ENCODE results near the gene ZFPM1.

The ZFPM1 gene

GRCh38 chr16:88560714-88561484 lies 107.8 kb downstream of the ZFPM1 start:
- DNase-seq (ENCODE audit: low read depth in 2 of 2) = no peak

GRCh38 chr16:88561485-88562359 lies 108.6 kb downstream of the ZFPM1 start:
- DNase-seq (ENCODE audit: low read depth in 2 of 2) = peak; percentile 17 to 28

DNA sequence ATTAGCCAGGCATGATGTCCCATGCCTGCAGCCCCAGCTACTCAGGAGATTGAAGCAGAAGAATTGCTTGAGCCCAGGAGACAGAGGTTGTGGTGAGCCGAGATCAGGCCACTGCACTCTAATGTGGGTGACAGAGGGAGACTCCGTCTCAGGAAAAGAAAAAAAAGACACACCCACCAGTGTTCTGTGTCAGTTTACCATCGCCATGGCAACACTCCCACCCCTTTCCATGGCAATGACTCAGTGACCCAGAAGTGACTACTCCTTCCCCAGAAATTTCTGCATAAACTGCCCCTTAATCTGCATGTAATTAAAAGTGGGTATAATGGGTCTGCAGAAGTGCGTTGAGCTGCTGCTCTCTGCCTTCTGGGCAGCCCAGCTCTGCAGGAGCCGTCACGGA lies 113.1 kb downstream of the ZFPM1 start:
- DNase-seq (ENCODE audit: low read depth in 2 of 2) = peak; percentile 32 to 34

- no peak for DNase-seq (ENCODE audit: low read depth in 2 of 2)
These were observed 115.9 kb downstream of the ZFPM1 start for GRCh38 chr16:88568710-88569613.

DNA sequence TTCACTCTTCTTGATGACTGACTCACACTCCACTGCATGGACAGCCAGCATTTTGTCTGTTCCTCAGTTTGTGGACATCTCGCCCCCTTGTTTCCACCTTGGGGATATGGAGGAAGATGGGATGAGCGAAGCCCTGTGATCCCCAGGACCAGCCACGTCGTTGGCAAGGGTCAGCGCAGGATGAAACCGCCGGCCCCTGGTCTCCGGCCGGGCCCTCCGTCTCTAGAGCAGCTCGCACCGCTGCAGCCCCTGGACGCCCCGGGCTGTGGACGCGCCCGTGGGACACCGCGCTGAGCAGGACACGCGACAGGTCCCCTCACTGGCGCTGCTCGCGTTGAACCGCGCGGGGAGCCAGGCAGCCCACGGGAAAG lies 116.5 kb downstream of the ZFPM1 start:
- DNase-seq (ENCODE audit: low read depth in 2 of 2) = no peak

- DNase-seq (ENCODE audit: low read depth in 2 of 2) = peak; percentile 90 to 98
These were observed 117.1 kb downstream of the ZFPM1 start, which contains the start of gene ZC3H18 for GRCh38 chr16:88569985-88570690. ZC3H18 (plus strand) TSS chr16:88570403; CDS start chr16:88577124, 6,721 bp downstream.

DNA sequence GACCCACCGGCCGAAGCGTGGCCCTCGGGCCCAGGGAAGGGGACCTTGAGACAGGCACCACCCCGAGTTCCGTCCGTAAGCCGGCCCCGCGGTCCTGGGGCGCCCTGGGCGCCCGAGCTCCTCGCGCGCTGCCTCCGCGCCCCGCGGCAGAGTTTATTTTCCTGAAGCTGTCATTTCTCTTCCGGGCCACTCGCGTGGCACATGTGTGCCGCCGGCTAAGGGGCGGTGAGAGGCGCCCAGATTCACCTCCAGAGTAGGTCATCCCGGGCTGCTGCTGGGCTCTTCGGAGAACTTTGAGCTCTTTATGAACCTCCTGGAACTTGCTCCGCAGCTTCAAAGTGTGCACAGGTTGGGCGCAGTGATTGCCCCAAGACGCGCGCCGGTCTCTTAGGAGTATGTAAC lies 117.6 kb downstream of the ZFPM1 start:
- no peak for DNase-seq (ENCODE audit: low read depth in 2 of 2)

GRCh38 chr16:88575251-88575650 lies 122.2 kb downstream of the ZFPM1 start:
- no peak for DNase-seq (ENCODE audit: low read depth in 2 of 2)

DNA sequence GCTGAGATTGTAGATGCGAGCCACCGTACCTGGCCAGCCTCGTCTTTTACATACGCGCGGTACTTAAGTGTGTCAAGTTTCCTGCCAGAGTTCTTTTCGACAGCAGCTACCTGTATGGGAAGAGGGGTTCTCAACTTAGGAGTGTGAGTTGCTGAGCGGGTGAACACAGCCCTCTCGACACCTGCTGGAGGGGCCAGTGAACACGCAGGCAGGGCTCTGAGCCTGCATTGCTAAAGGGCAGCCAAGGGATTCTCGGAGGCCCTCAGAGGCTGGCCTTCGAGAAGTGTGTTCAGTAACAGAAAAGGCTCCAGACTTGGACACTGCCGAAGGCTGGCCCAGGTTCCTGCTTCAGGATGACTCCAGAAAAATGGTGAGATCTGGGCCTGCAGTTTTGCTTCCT lies 123.2 kb downstream of the ZFPM1 start:
- DNase-seq (ENCODE audit: low read depth in 2 of 2) = no peak

DNA sequence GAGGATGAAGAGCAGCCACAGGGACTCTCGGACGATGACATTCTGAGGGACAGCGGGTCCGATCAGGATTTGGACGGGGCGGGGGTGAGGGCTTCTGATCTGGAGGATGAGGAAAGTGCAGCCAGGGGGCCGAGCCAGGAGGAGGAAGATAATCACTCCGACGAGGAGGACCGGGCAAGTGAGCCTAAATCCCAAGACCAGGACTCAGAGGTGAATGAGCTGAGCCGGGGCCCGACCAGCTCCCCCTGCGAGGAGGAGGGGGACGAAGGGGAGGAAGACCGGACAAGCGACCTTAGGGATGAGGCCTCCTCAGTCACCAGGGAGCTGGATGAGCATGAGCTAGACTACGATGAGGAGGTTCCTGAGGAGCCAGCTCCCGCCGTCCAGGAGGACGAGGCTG lies 124.1 kb downstream of the ZFPM1 start:
- DNase-seq (ENCODE audit: low read depth in 2 of 2) = no peak

GRCh38 chr16:88578446-88579313 lies 125.6 kb downstream of the ZFPM1 start:
- DNase-seq (ENCODE audit: low read depth in 2 of 2) = no peak

DNA sequence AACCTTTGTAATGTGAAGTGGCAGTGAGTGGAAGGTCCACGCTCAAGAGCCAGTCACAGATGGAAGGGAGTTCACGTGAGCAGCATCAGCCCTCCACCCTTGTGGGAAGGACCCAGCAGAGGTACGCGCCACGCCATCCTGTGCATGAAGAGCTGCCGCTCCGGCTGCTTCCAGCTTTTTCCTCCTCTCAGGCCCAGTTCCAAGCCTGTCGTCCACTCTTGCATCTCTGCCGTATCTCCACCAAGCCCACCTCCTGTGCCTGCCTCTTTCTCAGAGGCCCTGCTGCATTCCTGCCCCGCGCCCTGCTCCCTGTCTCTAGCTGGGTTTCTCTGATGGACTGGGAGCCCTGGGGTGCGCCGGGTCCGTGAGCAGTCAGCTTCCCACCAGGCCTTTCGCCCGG lies 127.3 kb downstream of the ZFPM1 start:
- DNase-seq (ENCODE audit: low read depth in 2 of 2) = no peak

GRCh38 chr16:88581033-88581432 lies 128.0 kb downstream of the ZFPM1 start:
- no peak for DNase-seq (ENCODE audit: low read depth in 2 of 2)

GRCh38 chr16:88582912-88583575 lies 130.0 kb downstream of the ZFPM1 start:
- no peak for DNase-seq (ENCODE audit: low read depth in 2 of 2)

DNA sequence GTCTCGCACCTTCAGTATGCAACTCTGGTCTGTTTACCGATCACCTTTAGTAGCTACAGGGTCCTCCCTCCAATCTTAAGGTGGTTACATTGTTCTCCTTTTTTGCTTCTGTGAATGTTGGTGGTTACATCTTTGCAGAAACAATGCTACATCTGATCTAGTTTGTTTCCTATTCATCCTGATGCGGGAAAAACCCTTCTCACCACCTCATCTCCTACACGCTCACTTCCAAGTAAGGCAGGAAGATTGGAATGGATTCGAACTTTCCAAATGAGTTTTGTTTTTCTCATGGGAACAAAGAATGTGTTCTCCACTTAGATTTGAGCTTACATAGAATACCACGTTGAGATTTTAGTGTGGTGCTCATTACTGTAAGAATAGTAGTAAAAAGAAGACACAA lies 131.6 kb downstream of the ZFPM1 start:
- no peak for DNase-seq (ENCODE audit: low read depth in 2 of 2)

GRCh38 chr16:88585269-88585668 lies 132.2 kb downstream of the ZFPM1 start:
- no peak for DNase-seq (ENCODE audit: low read depth in 2 of 2)

DNA sequence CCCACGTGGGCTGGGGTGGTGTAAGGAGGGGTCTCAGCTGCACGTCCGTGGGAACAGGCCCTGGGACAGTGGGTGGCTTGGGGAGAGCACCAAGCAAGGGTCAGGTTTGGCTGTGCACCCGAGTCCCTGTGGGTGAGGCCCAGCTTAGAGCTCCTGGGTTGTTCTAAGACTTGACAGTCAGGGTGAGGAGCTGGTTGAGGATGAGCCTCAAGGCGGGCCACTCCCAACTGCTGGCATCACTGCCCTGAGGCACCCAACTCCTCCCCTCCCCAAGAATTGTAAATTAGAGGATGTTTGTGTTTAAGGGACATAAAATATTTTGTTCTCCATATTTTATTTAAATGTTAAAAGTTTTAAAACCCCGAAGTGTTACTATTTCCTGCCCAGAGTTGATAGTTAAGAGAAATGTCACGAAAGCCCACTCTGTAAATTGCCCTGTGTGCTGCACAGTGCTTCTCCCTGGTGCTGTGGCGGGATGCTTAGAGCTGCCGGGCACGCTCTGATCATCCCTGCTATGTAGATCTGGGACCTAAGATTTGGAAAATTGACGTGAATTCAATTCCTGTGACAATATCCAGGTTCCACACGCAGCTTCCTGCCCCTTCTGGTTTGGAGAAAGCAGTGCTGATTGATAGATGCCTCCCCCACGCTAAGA lies 133.0 kb downstream of the ZFPM1 start:
- no peak for DNase-seq (ENCODE audit: low read depth in 2 of 2)
